Fibroblast of lung (primary cell): ENCODE results near the gene DNAJC24. TPM values are rescaled to one million over a fixed set of nuclear protein-coding genes. Genes with fewer than 3 reads are reported as not detected.

ENCODE experiments used
- DNase-seq, 2 donors: peaks; one replicate each; pipeline versions ENCODE4 v3.0.0 to v3.0.0-alpha.2; 2010; ENCODE audit warnings: low read depth in 2 of 2
- H2AFZ ChIP-seq: 2 replicates; pipeline ENCODE4 v1.5.1; 2012; ENCODE audit warnings: low read length, control low read depth, inconsistent platforms
- H3K27ac ChIP-seq: 2 replicates; pipeline ENCODE4 v1.5.1; 2011; ENCODE audit warnings: low read length, control low read depth; ENCODE audit not compliant: insufficient read depth
- H3K27me3 ChIP-seq: 2 replicates; pipeline ENCODE4 v1.5.1; 2011; ENCODE audit warnings: mild to moderate bottlenecking, low read length; ENCODE audit not compliant: control insufficient read depth, insufficient read depth
- H3K36me3 ChIP-seq: 2 replicates; pipeline ENCODE4 v1.5.1; 2011; ENCODE audit warnings: low read length; ENCODE audit not compliant: control insufficient read depth, insufficient read depth
- H3K4me1 ChIP-seq: 2 replicates; pipeline ENCODE4 v1.5.1; 2011; ENCODE audit warnings: low read length; ENCODE audit not compliant: control insufficient read depth, insufficient read depth; ENCODE audit errors: extremely low read depth
- H3K4me2 ChIP-seq: 2 replicates; pipeline ENCODE4 v1.5.1; 2011; ENCODE audit warnings: low read length, control low read depth; ENCODE audit not compliant: insufficient read depth; ENCODE audit errors: extremely low read depth
- H3K4me3 ChIP-seq, 4 experiments: fragments of 200-600 bp in 1 of 4; sonication (generic) in 1 of 4; replicated peaks in 1 of 4; 2 replicates each; pipeline ENCODE4 v1.5.1; 2011 to 2016; ENCODE audit warnings: low read length in 4 of 4, low read depth in 3 of 4, mild to moderate bottlenecking in 3 of 4, control low read depth in 2 of 4, inconsistent platforms in 1 of 4, mixed read lengths in 1 of 4; ENCODE audit not compliant: insufficient read depth in 1 of 4; ENCODE audit errors: control extremely low read depth in 1 of 4
- H3K79me2 ChIP-seq: 2 replicates; pipeline ENCODE4 v1.5.1; 2012; ENCODE audit warnings: mild to moderate bottlenecking, low read length, inconsistent platforms; ENCODE audit not compliant: control insufficient read depth, insufficient read depth
- H3K9ac ChIP-seq: 2 replicates; pipeline ENCODE4 v1.5.1; 2011; ENCODE audit warnings: mild to moderate bottlenecking, low read length, control low read depth; ENCODE audit not compliant: insufficient read depth
- H3K9me3 ChIP-seq: 2 replicates; pipeline ENCODE4 v1.5.1; 2012; ENCODE audit warnings: low read depth, low read length; ENCODE audit not compliant: control insufficient read depth, insufficient read depth
- H4K20me1 ChIP-seq: 2 replicates; pipeline ENCODE4 v1.5.1; 2011; ENCODE audit warnings: low read length; ENCODE audit not compliant: control insufficient read depth, insufficient read depth; ENCODE audit errors: extremely low read depth
- CTCF ChIP-seq, 2 donors: IDR thresholded peaks in 1 of 2; conservative IDR thresholded peaks in 1 of 2; 1 replicate in 1 of 2; 2 replicates in 1 of 2; pipeline ENCODE4 v1.5.1; 2011 to 2012; ENCODE audit warnings: low read length in 2 of 2, control low read depth in 1 of 2, inconsistent platforms in 1 of 2, low read depth in 1 of 2, mild to moderate bottlenecking in 1 of 2
- EZH2 ChIP-seq: IDR thresholded peaks from 2 replicates; pipeline ENCODE4 v1.5.1; 2012; ENCODE audit warnings: low read length, control low read depth, mild to moderate bottlenecking; ENCODE audit errors: missing control alignments
- polyA plus RNA-seq, 2 donors: library from polyadenylated mRNA; depleted of rRNA in 1 of 2; stranded (reverse) in 1 of 2; unstranded in 1 of 2; fragments of >200 nt; gene quantifications; 2 replicates each; pipeline ENCODE4 v1.2.1, GENCODE V29; 2011 to 2012; ENCODE audit warnings: missing spikeins in 1 of 2
- total RNA-seq: library from RNA; depleted of rRNA; stranded (reverse); fragments of >200 nt; gene quantifications from 2 replicates; pipeline ENCODE4 v1.2.1, GENCODE V29; 2014

Gene DNAJC24
- total and polyA plus RNA-seq, 2 donors (not counting 1 experiment from before 2014, with no cell fraction given), result 13.3 to 19.2 TPM

- no peaks in the 10 kb centered on the region for H3K27me3 ChIP-seq
- no peaks in the 10 kb centered on the region for H3K36me3 ChIP-seq
- H3K79me2 ChIP-seq, result no peaks in the 10 kb centered on the region
- no peak overlapping the region for H3K4me2 ChIP-seq
- H3K4me3 ChIP-seq, result no peak overlapping the region
- TF ChIP-seq EZH2, result no peak
- no peak for TF ChIP-seq CTCF (conservative IDR thresholded peaks at IDR 0.05 in 1 of 2, IDR thresholded peaks at IDR 0.05 in 1 of 2; ENCODE audit: low read depth in 1 of 2, low read length in 2 of 2)
- no peaks in the 10 kb centered on the region for H4K20me1 ChIP-seq
- no peak for DNase-seq
- H2AFZ ChIP-seq, result no peak overlapping the region
- H3K4me1 ChIP-seq, result no peaks in the 10 kb centered on the region
- no peak overlapping the region for H3K27ac ChIP-seq
- H3K9me3 ChIP-seq, result no peaks in the 10 kb centered on the region
- no peak overlapping the region for H3K9ac ChIP-seq
These were observed 44.7 kb downstream of the DNAJC24 start for GRCh38 chr11:31414338-31414737.

- Histone ChIP-seq H3K27me3 (no peaks in the 10 kb centered on the region), H3K4me3 (no peak overlapping the region), H3K79me2 (no peaks in the 10 kb centered on the region), H3K9me3 (no peaks in the 10 kb centered on the region), H4K20me1 (no peaks in the 10 kb centered on the region), H3K9ac (no peak overlapping the region), H3K27ac (no peak overlapping the region), H3K4me1 (no peaks in the 10 kb centered on the region), H3K4me2 (no peak overlapping the region), H2AFZ (no peak overlapping the region), H3K36me3 (no peaks in the 10 kb centered on the region)
- no peak for DNase-seq
- TF ChIP-seq EZH2 (no peak), CTCF (conservative IDR thresholded peaks at IDR 0.05 in 1 of 2, IDR thresholded peaks at IDR 0.05 in 1 of 2; ENCODE audit: low read depth in 1 of 2, low read length in 2 of 2) (no peak)
These were observed 45.8 kb downstream of the DNAJC24 start for GRCh38 chr11:31415435-31415834.

- no peaks in the 10 kb centered on the region for H3K27me3 ChIP-seq
- no peak overlapping the region for H2AFZ ChIP-seq
- no peak for DNase-seq
- no peak overlapping the region for H3K27ac ChIP-seq
- no peaks in the 10 kb centered on the region for H4K20me1 ChIP-seq
- H3K79me2 ChIP-seq, result no peaks in the 10 kb centered on the region
- H3K36me3 ChIP-seq, result no peaks in the 10 kb centered on the region
- H3K9me3 ChIP-seq, result no peaks in the 10 kb centered on the region
- H3K4me3 ChIP-seq, result no peak overlapping the region
- H3K4me2 ChIP-seq, result no peak overlapping the region
- H3K4me1 ChIP-seq, result no peaks in the 10 kb centered on the region
- H3K9ac ChIP-seq, result no peak overlapping the region
- no peak for TF ChIP-seq CTCF (conservative IDR thresholded peaks at IDR 0.05 in 1 of 2, IDR thresholded peaks at IDR 0.05 in 1 of 2; ENCODE audit: low read depth in 1 of 2, low read length in 2 of 2)
- TF ChIP-seq EZH2, result no peak
These were observed 47.7 kb downstream of the DNAJC24 start for GRCh38 chr11:31417357-31417756.
